Astrocyte of the spinal cord (primary cell): ENCODE results near the gene HTR3E.

Experiments used
- DNase-seq: peaks from one replicate; pipeline ENCODE4 v3.0.0; 2011; ENCODE audit warnings: low read depth, low spot score
- H3K4me3 ChIP-seq: 2 replicates; pipeline ENCODE4 v1.5.1; 2011; ENCODE audit warnings: low read depth, mild to moderate bottlenecking, low read length, moderate library complexity
- CTCF ChIP-seq: IDR thresholded peaks from 2 replicates; pipeline ENCODE4 v1.5.1; 2012; ENCODE audit warnings: low read depth, mild to moderate bottlenecking, low read length, inconsistent platforms
- in situ Hi-C: cut with HindIII; loops from 2 replicates; pipeline ENCODE4 v1.10.0; 2017; ENCODE audit warnings: low sequenced_read_pairs

The HTR3E gene, protein sequence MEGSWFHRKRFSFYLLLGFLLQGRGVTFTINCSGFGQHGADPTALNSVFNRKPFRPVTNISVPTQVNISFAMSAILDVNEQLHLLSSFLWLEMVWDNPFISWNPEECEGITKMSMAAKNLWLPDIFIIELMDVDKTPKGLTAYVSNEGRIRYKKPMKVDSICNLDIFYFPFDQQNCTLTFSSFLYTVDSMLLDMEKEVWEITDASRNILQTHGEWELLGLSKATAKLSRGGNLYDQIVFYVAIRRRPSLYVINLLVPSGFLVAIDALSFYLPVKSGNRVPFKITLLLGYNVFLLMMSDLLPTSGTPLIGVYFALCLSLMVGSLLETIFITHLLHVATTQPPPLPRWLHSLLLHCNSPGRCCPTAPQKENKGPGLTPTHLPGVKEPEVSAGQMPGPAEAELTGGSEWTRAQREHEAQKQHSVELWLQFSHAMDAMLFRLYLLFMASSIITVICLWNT

DNA sequence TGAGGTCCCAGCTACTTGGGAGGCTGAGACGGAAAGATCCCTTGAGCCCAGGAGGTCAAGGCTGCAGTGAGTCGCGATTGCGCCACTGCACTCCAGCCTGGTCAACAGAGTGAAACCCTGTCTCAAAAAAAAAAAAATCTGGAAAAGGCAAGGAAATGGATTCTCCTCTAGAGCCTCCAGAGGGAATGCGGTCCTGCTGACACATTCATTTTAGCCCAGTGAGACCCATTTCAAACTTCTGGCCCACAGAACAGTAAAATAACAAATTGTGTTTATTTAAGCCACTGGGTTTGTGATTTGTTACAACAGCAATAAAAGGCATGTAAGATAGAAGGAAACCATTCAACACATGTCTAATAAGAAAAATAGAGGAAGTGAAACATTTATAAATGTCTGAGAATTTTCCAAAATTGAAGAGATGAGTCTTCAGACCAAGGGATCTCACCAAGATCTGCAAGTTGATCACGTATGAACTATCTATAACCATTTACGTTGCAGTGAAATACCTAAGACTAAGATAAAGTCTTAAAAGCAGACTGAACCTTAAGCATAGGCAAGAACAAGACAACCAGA is at the start of gene HTR3E:
Gene HTR3E (plus strand): TSS at position 254 of the 573 bp plus-strand sequence. CDS start 466 bp downstream, outside the sequence.
- no peak within 1 kb of the TSS for H3K4me3 ChIP-seq
- in situ Hi-C loops, result no loop called here
- DNase-seq, result no peak
- TF ChIP-seq CTCF, result no peak

DNA sequence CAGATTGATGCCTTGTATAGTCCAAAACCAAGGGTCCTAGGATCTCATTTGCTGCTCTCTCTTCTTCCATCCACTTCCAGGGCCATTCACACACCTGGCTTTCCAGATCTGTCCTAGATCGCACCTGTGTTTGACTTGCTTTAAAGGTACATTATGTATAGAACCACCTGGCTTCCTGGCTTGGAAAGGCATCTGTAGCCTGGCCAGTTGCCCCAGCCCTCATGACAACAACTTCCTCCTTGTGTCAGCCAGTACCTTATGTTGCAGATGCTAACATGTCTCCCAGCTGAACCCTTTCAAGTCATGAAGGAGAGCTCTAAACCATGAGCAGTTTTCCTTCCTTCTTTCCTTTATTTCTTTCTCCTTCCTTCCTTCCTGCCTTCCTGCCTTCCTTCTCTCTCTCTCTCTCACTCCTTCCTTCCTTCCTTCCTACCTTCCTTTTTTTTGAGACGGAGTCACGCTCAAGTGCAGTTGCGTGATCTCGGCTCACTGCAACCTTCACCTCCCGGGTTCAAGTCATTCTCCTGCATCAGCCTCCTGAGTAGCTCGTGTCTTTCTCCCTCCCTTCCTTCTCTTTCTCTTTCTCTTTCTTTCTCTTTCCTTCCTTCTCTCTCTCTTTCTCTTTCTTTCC is 46.5 kb upstream of the HTR3E start:
- in situ Hi-C loops, result no loop called here
- DNase-seq, result no peak
- TF ChIP-seq CTCF, result no peak
- H3K4me3 ChIP-seq, result no peak overlapping the region

DNA sequence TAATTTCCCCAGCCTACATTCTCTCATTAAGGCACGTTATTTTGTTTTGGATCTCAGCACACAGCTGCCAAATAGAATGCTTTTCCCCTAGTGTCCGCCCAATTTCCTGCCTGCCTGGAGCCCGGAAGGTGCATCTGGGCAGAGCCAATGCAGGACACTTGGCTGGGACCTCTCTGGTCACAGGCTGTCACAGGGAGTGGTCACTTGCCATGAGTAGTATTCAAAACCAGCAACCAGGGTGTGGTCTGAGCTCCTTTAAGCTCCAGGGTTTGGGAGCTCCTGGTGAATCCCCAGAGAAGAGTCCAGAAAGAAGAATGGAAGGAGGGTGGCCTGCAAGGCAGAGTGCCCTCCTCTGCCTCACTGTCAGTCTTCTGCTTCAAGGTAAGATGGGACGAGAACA is 44.1 kb upstream of the HTR3E start, which contains the start of gene HTR3C:
Gene HTR3C (plus strand): TSS at position 281 of the 400 bp plus-strand sequence. CDS start 34 bp downstream, at position 315.
- no peak for DNase-seq
- H3K4me3 ChIP-seq, result no peak within 1 kb of the TSS
- TF ChIP-seq CTCF, result no peak
- in situ Hi-C loops, result no loop called here

- in situ Hi-C loops, result no loop called here
- no peak overlapping the region for H3K4me3 ChIP-seq
- no peak for TF ChIP-seq CTCF
- peak; percentile 9 for DNase-seq
Observed at GRCh38 chr3:184058029-184058428, 38.8 kb upstream of the HTR3E start.

DNA sequence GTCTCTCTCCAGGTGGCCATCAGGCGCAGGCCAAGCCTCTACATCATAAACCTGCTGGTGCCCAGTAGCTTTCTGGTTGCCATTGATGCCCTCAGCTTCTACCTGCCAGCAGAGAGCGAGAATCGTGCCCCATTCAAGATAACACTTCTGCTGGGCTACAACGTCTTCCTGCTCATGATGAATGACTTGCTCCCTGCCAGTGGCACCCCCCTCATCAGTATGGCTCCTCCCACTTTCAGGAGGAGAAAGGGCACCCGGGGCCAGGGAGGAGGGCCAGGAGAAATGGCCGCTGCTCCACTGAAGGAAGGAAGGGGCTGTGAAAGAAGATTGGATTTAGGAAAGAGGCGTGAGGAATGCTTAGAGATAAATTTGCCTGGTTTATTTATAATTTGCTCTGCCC is 37.4 kb upstream of the HTR3E start:
- no peak for TF ChIP-seq CTCF
- DNase-seq, result no peak
- no peak overlapping the region for H3K4me3 ChIP-seq
- in situ Hi-C loops, result no loop called here

DNA sequence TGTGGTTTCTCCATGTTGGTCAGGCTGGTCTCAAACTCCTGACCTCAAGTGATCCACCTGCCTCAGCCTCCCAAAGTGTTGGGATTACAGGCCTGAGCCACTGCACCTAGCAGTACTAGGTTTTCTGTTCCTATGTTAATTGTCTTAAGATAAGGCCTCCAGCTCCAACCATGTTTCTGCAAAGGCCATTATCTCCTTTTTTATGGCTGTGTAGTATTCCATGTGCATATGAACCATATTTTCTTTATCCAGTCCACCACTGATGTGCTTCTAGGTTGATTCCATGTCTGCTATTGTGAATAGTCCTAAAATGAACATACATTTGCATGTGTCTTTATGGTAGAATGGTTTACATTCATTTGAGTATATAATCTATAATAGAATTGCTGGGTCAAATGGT is 34.2 kb upstream of the HTR3E start:
- in situ Hi-C loops, result no loop called here
- TF ChIP-seq CTCF, result no peak
- no peak overlapping the region for H3K4me3 ChIP-seq
- no peak for DNase-seq
